Activated CD8-positive, alpha-beta memory T cell treated with anti-CD3 and anti-CD28 coated beads for 24 hours (primary cell): Measurements from ENCODE around the gene NEK3.
"Not testable (repeated sequence)": the region's sequence is repeated elsewhere in the genome, so short reads cannot be mapped to it uniquely, and the experiment has no call there.

Source experiments
- DNase-seq: peaks from one replicate; pipeline ENCODE4 v3.0.0-alpha.2; 2020

NEK3 gene, protein sequence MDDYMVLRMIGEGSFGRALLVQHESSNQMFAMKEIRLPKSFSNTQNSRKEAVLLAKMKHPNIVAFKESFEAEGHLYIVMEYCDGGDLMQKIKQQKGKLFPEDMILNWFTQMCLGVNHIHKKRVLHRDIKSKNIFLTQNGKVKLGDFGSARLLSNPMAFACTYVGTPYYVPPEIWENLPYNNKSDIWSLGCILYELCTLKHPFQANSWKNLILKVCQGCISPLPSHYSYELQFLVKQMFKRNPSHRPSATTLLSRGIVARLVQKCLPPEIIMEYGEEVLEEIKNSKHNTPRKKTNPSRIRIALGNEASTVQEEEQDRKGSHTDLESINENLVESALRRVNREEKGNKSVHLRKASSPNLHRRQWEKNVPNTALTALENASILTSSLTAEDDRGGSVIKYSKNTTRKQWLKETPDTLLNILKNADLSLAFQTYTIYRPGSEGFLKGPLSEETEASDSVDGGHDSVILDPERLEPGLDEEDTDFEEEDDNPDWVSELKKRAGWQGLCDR

DNA sequence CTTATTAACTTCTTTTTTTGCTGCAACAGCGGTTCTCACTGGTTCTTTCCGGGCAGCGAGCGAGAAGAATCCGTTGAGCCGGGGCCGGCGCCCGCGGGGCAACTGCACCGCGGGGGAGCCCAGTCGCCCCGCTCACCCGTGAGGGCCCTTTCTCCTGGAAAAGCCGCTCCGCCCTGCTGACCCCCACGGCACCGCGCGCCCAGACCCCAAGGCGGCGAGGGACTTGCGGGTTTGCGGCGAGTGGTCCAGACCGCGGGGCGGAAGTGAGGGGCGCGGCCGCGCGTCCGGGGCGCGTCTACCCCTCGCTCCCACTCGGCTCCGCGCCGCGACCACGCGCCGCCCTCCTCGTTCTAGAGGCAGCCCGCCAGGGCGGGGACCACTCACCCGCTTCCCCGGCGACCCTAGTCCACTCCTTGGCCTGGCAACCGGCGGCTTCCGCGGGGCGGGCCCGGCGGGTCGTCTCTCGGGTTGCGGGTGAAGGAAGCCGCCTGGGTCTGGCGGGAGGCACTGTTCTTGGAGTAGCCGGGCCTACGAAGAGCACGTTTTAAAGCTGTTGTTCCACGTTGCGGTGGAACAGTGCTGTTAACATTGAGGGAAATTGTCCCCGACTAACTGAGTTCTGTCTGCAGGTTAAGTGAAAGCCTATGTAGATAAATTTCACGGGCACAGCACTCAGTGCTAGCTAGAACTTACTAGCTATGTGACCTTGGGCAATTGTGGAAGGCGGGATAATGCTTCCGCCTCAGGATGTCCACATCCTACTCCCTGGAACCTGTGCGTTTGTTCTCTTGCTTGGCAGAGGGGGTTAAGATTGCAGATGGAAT lies at the start of gene NEK3:
NEK3 (minus strand) TSS at position 439 of the 824 bp plus-strand sequence. CDS start 3,406 bp downstream, outside the sequence.
- peak; percentile 83 for DNase-seq

DNA sequence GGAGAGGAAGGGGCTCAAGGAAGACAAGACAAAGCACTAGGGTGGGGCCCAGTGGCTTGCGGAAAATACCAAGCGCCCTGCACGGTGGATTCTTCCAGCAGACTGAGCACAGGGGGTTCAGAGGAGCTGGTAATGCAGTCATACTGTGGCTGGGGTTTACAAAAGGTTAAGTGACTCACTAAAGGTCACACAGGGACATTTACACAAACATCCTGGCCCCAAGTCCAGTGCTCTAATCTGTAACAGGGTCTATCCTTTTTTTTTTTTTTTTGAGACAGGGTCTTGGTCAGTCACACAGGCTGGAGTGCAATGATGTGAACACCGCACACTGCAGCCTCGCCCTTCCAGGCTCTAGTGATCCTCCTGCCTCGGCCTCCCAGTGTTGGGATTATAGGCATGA lies 49.0 kb upstream of the NEK3 start:
- not testable (repeated sequence) for DNase-seq

GRCh38 chr13:52207896-52208295 lies 48.5 kb upstream of the NEK3 start:
- not testable (repeated sequence) for DNase-seq

DNA sequence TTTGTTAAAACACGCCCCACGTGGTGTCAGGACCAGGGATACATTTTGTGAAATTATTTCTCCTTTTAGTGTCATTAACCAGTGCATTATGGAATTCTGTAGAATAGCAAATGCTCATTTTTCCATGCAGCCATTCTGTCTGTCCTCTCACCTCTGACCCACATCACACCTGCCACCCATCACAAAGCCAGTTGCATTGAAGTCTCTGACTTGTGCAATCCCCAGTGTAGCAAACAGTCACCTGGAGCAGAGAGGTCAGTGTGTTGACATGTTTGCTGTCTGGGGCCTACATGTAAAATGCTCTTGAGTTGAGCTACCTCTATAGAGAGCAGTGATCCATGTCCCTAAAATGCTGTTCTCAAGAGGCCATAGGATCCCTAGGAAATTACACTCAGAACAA lies 47.9 kb upstream of the NEK3 start:
- DNase-seq, result not testable (repeated sequence)

DNA sequence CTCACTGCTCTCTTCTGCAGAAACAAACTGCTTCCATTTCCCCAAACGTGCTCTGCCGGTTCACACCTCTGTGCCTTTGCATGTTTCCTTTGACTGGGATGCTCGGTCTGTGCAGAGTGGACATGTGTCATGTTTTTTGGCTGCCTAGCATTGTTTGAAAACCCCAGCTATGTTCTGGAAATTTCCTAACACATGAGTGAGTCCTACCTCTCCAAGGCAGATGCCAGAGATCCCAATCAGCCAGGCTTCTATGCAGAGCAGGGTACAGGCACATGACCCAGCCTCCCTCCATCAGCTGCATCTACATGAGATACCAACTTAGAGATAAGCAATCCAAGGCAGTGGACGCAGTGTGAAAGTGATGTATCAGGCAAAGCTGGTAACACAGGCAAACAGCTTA lies 45.1 kb upstream of the NEK3 start:
- DNase-seq, result not testable (repeated sequence)

DNA sequence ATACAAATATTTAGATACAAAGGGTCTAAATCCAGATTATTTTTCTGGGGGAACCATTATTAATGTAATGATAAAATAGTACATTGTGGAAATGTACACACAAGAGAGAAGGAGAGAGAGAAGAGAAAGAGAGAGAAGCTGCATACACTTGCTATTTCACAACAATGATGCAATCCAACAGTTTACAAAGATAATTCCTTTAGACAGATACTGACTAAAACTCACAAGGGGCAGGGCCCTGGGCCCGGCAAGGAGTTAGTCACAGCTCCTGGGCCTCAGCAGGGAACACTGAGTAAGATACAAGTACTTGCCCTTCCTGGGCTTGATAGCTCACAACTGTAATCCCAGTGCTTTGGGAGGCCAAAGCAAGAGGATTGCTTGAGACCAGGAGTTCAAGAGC lies 44.5 kb upstream of the NEK3 start:
- not testable (repeated sequence) for DNase-seq

DNA sequence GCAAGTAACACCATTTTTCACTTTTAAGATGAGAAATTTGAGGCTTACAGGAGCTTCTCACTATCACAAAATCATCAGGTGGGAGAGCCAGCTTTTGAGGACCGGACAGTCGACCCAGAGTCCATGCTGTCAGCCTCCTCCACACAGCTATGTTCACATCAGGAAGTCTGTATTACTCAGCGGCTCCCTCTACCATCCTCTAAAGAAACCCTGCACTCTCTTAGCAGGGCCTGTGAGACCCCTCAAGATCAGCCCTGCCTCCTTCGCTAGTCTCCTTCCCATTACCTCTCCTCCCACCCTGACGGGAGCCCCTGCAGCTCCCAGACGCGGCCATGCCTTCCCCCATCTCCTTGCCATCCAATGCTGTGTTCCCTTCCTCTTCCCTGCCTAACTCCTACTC lies 43.1 kb upstream of the NEK3 start:
- DNase-seq, result not testable (repeated sequence)

DNA sequence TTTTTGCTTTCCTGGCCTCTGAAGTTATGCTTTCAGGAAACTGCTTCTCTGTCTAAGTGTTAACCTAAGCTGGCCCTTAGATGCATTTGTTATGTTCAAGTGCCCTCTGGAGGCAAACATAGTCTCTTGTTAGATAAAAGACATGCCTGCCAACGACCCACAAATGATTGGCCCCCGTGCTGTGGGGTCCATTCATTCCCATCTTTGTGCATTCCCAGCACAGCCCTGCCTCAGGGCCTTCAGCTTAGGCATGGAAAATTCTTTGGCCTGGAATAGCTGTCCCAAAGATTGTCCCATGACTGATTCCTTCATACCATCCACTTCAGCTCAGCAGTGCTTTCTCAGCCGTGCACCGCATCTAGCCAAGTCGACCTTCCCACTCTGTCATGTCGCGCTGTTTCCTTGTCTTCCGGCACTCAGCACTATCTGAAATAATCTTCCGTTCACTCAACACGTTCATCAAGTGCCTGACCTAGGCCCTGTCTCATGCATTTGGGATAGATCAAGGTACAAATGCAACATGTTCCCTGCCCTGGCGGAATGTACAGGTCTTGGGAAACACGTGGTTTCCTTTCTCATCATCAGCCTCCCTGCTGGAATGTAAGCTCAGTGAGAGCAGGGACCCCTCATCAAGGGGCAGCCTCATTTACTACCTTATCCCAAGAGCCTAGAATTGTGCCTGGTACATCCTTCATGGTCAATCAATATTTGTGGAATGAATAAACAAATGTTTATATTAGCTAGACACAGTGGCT lies 42.2 kb upstream of the NEK3 start:
- not testable (repeated sequence) for DNase-seq

- DNase-seq, result peak; percentile 86
Observed at GRCh38 chr13:52195401-52195837, 36.0 kb upstream of the NEK3 start.

GRCh38 chr13:52194184-52194868 lies 34.9 kb upstream of the NEK3 start:
- DNase-seq, result peak; percentile 99

- DNase-seq, result not testable (repeated sequence)
Observed at GRCh38 chr13:52193587-52194183, 34.3 kb upstream of the NEK3 start.

DNA sequence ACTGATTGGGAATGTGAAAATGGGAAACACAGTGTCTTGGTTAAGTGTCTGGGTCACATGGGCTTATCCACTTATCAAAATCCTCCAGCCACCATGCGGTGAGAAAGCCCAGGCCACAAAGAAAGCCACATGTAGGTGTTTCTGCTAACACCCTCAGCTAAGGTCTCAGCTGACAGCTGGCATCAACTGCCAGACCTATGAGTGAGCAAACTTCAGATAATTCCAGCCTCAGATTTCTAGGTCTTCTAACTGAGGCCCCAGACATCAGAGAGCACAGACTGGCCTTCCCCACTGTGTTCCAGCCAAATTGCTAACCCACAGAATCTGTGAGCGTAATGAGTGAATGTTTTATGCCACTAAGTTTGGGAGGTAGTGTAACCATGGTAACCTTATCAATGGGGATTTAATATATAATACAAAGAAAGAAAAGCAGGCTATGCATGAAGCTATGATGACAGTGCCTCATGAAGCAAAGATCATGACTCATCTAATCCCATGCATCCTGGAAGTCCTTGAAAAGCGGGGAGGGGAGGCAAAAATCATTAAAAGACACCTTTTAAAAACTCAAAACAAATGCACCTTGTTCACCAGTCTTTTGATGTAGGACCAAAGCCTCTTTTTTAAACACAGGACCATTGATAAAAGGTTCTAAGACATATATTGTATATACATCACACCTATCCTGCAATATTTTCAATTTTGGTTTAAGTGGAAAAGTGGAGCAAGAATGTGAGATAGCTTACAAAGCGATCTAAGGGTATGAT lies 28.2 kb upstream of the NEK3 start:
- DNase-seq, result not testable (repeated sequence)

DNA sequence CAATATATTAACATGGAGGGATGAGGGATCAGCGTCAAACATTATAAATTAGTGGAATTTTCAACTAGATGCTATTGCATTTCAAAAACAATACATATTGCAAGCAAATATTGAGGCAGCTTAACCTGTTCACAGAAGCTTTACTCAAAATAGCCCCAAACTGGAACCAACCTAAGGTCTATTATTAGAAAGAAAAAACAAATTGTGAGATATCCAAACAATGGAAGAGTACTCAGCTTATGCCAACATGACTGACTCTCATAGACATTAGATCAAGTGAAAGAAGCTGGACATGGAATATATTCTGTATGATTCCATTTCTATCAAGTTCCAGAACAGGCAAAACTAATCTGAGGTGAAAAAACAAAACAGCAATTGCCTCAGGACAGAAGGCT lies 27.6 kb upstream of the NEK3 start:
- DNase-seq, result no peak

DNA sequence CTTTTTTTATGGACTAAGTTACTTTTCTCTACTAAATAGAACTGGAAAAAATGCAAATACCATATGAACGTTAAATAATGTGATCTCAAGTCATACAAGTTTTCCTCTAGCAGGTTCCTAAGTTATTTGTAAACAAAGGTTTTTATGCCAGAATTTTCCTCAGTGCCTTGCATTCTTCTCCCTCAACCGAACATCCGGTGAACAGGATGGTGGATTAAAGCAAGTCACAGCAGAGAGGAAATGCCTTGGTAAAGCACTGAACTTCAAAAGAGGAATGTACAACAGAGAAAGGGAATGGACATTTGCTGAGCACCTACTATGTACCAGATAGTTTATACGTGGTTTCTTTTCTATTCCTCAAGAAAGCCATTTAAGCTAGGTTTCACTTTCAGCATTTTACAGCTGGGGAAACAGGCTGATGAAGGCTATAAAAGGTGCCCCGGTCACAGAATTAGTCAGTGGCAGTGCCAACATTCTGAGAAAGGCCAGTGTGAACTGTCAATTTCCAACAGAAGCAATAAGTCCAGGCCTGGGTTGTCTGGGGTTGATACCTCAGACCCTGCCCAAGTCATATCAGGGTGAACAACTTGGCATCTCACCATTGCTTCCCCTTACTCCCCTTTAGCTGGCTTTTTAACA lies 22.0 kb upstream of the NEK3 start:
- not testable (repeated sequence) for DNase-seq

DNA sequence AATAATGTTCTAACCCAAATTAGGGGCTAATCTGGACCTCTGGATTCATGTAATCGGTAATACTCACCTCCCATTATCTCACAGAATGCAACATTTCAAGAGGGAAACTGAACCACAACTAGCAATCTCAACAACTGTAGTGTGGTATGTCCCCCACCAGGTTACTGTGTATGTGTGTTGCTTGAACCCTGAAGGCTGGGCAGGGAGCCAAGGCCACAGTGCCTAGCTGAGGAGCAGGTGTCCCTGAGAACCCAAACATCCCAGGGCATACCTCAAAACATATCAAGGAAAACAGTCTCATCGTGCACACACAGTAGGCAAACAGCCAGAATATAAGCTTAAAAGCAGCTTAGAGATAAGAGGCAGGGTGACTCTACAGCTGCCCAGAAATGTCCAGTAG lies 20.5 kb upstream of the NEK3 start:
- no peak for DNase-seq

DNA sequence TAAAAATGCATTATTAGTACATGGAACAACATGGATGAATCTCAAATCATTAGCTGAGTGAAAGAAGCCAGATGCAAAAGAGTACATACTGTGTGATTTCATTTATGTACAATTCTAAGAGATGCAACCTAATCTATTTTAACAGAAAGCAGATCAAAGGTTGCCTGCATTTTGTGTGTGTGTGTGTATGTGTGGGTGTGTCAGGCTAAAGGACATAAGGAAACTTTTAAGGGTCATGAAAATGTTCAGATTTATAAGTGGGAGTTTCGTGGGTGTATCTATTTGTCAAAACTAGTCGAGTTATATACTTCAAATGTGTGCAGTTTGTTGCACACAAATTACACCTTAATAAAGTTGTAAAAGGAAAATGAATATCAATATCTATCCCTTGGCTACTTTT lies 17.9 kb upstream of the NEK3 start:
- no peak for DNase-seq

DNA sequence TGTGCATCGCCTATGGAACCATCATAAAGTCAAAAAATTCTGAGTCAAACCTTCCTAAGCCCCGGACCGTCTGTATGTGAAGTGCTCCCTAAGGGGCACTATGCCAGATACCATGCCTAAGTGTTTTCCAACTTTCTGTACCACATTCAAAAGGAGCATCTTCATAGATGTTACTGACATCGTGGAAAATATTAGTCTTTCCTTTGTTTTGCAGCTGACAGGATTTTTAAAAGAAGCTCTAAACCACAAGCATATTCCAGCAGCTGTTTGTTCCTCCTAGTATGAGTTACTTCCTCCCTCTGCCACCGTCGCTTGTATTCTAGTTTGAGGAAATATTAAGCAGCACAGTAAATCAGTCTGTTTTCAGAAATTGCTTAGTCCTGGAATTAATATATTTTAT lies 14.6 kb upstream of the NEK3 start:
- DNase-seq, result not testable (repeated sequence)

- no peak for DNase-seq
Observed at GRCh38 chr13:52173373-52173772, 14.0 kb upstream of the NEK3 start.

- DNase-seq, result not testable (repeated sequence)
Observed at GRCh38 chr13:52171686-52172085, 12.3 kb upstream of the NEK3 start.

DNA sequence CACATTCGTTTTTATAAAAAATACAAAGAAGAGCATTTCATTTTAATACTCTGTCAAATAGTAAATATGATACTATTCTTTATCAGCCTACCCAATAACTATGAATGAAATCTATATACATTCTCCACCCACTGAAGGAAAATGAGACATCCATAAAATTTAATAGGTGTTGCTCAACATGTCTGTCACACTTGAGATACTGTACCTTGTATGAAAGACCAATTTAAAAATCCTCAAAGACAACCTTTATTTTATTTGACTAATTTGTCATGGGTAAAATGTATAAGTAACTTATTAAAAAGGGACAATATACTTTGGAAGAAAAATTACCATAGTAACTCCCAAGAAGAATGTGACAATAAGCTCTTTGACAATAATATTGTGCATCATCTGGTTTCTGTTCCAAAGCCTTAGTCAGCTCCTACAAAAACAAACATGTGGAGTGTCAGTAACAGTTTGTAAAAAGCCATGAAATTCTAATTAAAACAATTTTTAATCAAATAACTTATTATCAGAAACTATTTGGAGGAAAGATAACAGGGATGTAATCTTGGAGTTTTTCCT lies 11.5 kb upstream of the NEK3 start:
- not testable (repeated sequence) for DNase-seq
